NCI-H774 (cell line): Measurements from ENCODE around the gene GNG5.
"Not testable (repeated sequence)": the region's sequence is repeated elsewhere in the genome, so short reads cannot be mapped to it uniquely, and the experiment has no call there.

Experiments used
- DNase-seq: peaks from one replicate; lab custom pipeline; 2025; lab: John Stamatoyannopoulos, UW

GNG5 gene

DNA sequence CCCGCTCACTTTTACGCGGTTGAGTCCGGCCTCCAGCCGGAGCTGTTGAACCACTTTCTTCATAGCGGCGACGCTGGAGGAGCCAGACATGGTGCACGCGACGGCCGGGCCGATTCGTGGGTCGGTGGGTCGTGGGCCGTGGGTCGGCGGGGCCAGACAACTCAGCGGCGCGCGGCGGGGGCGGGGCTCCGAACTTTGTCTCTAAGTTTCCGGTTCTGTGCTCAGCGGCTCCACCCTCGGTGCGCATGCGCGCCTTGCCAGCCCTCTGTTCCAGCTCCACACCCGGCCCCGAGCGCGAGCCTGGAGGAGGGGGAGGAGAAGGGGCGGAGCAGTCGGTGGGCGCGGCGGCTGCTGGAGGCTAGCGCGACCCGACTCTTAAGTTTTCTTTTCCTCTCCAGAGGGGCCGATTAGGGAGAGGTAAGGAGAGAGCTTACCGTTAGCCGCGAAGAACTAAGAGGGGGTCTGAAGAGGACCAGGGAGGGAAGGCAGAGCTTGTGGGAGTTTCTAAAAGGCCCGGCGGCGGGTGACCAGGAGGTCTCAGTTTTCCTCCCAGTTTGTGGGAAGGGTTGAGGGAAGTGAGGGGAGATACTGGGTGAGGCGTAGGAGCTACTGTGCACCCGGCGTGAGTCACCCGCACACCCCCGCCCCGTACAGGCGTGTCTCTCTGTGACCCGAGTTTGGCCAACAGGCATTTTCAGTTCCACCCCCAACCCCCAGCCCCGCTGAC is at the start of gene GNG5, which contains the start of gene SPATA1:
Gene GNG5 (minus strand): TSS at position 580 of the 727 bp plus-strand sequence. CDS start 490 bp downstream, at position 90.
Gene SPATA1 (plus strand): TSS at position 385 of the 727 bp plus-strand sequence. CDS start 9,974 bp downstream, outside the sequence.
- DNase-seq, result peak; percentile 96

- no peak for DNase-seq
Measured at GRCh38 chr1:84550826-84551225, 44.4 kb upstream of the GNG5 start.

DNA sequence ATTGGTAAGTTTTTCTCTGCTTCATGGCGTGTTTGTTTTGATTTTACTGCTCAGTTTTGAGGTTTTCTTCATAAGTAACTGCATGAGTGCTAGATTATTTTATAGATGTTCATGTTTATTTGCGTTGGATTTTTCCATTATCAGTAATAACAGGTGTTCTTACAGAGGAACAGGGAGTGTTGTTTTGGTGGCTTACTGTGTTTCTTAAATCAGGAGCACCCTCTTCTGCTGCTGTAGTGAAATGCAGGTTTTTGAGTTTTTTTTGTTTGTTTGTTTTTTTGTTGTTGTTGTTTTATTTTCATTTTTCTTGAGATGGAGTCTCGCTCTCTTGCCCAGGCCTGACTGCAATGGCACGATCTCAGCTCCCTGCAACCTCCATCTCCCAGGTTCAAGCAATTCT is 35.3 kb upstream of the GNG5 start:
- no peak for DNase-seq

GRCh38 chr1:84540759-84541158 is 34.4 kb upstream of the GNG5 start:
- no peak for DNase-seq

- no peak for DNase-seq
Measured at GRCh38 chr1:84539972-84540371, 33.6 kb upstream of the GNG5 start.

- no peak for DNase-seq
Measured at GRCh38 chr1:84538599-84538998, 32.2 kb upstream of the GNG5 start.

- DNase-seq, result no peak
Measured at GRCh38 chr1:84525779-84526178, 19.4 kb upstream of the GNG5 start.

DNA sequence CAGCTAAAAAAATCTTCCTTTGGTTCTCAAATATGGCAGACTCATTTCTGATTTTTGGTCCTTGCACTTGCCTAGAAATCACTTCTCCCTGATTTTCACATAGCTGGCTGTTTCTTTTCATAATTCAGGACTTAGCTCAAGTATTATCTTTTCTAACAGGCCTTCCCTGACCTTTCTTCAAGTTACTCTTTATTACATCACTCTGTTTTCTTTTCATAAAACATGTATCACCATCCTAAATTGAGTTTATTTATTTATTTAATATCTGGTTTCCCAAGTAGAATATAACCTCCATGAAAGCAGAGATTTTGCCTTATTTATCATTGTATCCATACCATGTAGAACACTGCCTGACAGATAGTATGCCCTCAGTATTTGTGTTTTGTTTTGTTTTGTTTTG is 18.2 kb upstream of the GNG5 start:
- no peak for DNase-seq

DNA sequence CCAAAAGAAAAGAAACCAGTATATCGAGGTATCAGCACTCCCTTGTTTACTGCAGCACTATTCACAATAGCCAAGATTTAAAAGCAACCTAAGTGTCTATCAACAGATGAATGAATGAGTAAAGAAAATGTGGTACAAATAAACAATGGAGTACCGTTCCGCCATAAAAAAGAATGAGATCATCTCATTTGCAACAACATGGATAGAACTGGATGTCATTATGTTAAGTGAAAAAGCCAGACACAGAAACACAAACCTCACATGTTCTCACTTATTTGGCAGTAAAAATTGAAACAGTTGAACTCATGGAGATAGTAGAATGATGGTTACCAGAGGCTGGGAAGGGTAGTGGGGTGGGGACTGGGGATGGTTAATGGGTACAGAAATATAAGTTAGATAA is 4.3 kb upstream of the GNG5 start:
- no peak for DNase-seq

- DNase-seq, result no peak
Measured at GRCh38 chr1:84510165-84510564, 3.8 kb upstream of the GNG5 start.

GRCh38 chr1:84509029-84509428 is 2.6 kb upstream of the GNG5 start:
- no peak for DNase-seq

- no peak for DNase-seq
Measured at GRCh38 chr1:84508510-84508909, 2.1 kb upstream of the GNG5 start.

DNA sequence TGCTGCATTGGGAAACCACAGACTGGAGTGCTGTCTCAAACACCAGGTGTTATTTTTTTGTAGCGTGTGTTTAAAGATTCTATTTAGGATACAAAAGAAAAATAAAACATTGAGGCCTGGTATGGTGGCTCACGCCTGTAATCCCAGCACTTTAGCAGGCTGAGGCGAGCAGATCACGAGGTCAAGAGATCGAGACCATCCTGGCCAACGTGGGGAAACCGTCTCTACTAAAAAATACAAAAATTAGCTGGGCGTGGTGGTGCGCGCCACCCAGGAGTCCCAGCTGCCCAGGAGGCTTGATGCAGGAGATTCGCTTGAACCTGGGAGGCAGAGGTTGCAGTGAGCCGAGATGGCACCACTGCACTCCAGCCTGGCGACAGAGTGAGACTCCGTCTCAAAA is 1.5 kb upstream of the GNG5 start:
- not testable (repeated sequence) for DNase-seq

GRCh38 chr1:84506729-84507453 is 510 bp upstream of the GNG5 start:
- no peak for DNase-seq

DNA sequence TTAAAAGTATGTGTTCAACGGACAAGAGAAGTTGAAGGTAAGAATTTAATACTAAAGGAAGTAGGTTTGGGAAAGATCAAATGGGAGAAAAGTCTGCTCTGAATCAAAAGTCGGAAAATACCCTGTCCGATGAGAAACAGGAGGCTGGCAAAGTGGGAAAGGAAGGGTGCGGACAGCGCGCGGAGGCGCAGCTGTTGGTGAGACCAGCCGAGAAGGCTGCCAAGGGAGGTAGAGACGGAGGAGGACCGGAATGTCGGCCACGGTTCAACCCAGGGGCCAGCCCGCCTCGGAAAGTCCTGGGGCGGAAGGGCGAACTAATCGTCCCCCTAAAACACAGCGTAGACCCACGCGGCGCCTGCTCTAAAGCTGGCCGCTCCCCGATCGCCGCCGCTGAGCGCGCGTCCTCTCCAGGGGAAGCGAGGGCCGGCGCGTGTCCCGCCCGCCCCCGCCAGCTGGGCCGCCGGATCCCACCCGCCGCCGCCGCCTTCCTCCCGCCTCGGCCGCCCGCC is 834 bp downstream of the GNG5 start:
- peak; percentile 67 for DNase-seq

GRCh38 chr1:84504580-84505492 is 1.5 kb downstream of the GNG5 start:
- DNase-seq, result no peak

DNA sequence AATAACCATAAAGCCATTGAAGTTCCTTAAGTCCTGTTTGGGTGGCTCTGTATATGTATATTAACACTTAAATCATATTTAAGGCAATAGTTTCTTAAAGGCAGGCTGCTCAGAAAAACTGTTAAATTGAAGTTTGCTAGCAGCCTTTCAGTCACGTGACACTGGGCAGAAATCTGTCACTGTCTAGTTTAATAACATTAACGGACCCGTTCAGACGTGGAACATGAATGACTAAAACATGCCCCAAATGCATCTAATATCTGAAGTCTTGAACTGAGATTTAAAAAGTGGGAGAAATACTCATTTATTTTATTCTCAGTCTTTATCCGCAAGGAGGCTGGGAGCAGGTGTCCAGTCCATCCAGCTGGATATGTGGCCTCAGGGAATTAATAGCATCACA is 3.5 kb downstream of the GNG5 start:
- no peak for DNase-seq

DNA sequence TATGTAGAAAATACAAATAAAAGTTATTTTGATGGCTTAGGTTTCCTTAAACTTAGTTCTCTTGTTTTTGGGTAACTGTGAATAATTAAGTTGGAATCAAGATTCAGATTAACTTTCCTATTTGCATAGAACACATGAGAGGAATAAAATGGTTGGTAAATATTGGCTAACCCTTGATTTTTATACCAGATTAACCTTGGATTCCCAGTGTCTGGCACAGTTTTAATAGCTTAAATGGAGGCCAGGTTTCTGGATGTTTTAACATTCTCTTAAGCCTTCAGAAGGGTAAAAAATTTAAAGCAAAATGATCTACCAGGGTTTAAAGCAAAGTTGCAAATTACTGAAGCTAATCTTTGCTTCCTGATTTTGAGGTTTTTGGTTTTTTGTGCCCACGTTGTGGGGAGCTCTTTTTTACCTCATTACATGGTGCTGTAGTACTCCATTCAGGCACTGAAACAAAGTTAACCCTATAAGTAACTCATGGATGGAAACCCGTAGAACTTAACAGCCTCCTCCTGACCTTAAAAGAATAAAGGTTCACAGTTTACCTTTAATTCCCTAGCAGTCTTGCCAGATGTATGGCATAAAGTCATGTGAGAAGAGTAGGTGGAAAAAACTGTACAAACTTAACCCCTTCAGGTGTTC is 8.6 kb downstream of the GNG5 start:
- DNase-seq, result no peak

DNA sequence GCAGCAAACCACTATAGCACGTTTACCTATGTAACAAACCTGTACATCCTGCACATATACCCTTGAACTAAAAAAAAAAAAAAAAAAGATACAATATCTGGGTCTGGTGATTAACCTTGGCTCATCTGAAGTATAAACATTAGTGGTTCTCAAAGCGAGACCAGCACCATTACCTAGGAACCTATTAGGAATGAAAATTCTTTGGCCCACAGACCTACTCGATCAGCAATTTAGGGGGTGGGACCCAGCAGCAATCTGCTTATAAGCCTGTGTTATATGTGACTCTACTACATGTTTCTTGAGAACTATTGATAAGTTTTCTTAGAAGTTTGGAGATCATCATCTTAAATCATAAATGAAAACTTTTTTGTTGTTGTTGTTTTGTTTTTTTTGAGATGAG is 9.9 kb downstream of the GNG5 start:
- DNase-seq, result no peak

GRCh38 chr1:84493747-84494146 is 12.6 kb downstream of the GNG5 start:
- no peak for DNase-seq

DNA sequence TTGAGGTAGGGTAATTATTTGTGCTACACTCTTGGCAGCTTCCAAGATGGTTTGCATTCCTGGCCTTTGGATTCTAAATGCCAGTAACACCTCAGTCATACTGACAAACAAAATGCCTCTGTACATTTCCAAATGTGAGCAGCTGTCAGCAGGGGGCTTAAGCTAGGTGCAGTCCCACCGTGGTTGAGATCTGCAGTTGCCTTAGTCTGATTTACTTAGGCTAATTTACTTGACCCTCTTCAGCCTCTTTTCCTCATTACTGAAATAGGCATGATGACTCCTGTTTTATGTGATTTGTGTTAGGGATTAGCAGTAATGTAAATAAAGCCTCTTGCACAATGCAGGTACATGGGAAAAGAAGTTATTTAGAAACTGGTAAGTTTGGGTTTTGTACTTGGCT is 13.7 kb downstream of the GNG5 start:
- DNase-seq, result no peak

DNA sequence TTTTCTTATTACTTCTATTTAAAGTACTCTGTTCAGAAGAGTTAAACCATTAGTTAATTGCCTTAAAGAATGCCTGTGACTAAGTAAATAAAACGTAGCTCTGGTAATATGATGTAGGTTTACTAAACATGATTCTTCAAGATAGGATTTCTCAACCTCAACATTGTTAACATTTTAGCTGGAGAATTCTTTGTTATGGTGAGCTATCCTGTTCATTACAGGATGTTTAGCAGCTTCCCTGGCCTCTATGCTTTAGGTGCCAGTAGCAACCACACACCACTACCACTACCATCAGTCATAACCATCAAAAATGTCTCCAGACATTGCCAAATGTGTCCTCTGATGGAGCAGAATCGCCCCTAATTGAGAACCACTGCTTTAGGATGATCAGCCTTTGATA is 16.6 kb downstream of the GNG5 start:
- no peak for DNase-seq
